ENCODE results near the gene RAB31.

Gene RAB31

DNA sequence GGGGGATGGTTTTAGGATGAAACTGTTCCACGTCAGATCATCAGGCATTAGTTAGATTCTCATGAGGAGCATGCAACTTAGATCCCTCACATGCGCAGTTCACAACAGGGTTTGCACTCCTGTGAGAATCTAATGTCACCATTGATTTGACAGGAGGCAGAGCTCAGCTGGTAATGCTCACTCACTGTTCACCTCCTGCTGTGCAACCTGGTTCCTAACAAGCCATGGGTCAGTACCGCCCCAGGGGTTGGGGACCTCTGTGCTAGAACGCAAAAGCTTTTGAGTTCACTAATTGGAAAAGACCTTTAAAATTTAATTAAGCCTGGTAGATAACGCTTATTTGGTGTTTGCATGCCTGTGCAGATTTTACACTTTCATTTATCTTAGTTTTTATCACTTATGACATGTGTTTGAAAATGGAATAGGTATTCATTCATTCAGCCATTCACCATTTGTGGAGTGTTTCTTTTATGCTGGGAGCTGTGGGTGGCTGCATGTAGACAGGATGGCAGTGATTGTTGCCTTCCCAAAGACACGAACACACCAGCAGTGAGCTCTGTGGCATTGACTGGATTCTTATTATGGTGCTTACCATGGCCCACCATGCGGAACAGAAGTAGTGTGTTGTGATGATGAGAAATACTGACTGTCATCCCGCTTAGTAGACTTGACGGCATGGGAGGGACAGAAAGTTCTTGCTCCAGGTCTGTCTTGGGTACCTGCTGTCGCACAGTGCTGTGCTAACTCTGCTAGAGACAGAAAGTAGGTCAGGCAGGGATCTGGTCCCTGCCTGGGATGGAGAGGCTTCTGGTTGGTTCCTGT lies 6.4 kb downstream of the RAB31 start:
- DNase-seq (ENCODE audit: low spot score), result no peak

DNA sequence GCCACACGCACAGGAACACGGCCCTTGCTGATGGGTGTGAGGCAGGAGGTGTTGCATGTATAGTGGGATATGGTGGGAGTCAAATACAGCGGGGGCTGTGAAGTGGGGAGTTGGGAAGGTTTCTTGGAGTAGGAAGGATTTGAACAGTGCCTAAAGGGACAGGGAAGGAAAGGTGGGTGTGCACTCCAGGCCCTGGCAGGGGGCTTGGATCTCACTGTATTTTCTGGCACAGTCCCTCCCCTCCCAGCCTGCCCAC lies 6.9 kb downstream of the RAB31 start:
- no peak for DNase-seq (ENCODE audit: low spot score)

DNA sequence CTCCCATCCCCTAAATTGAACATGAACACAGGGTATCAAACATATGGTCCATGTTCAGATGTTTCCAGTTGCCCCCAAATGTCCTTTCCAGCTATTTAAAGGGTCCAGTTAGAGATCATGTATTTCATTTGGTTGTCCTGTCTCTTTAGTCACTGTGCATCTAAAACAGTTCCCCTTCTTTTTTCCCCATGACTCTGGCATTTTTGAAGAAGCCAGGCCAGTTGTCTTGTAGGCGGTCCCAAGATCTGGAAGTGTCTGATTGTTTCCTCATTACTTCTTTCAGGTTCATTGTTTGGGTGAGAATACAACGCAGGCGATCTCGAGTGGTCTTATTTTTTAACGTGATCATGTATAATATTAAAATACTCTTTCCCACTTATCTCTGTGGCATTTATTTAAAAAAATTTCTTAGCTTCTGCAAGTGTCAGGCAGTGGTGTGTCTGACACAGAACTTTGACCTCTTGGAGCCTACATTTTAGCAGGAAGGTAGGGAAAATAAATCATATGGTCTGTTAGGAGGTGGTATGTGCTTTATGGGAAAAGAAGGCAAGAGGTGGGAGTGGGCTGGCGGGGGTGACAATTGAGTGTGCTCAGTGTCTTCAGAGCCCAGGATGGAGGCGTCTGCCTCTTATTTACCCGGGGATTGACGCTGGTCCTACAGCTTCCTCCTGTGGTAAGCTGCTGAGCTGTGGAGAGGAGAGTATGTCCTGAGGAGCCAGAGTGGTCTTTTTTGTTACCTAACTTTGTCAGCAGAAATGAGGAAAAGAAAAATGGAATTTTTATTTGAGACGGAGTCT lies 8.1 kb downstream of the RAB31 start:
- no peak for DNase-seq (ENCODE audit: low spot score)

DNA sequence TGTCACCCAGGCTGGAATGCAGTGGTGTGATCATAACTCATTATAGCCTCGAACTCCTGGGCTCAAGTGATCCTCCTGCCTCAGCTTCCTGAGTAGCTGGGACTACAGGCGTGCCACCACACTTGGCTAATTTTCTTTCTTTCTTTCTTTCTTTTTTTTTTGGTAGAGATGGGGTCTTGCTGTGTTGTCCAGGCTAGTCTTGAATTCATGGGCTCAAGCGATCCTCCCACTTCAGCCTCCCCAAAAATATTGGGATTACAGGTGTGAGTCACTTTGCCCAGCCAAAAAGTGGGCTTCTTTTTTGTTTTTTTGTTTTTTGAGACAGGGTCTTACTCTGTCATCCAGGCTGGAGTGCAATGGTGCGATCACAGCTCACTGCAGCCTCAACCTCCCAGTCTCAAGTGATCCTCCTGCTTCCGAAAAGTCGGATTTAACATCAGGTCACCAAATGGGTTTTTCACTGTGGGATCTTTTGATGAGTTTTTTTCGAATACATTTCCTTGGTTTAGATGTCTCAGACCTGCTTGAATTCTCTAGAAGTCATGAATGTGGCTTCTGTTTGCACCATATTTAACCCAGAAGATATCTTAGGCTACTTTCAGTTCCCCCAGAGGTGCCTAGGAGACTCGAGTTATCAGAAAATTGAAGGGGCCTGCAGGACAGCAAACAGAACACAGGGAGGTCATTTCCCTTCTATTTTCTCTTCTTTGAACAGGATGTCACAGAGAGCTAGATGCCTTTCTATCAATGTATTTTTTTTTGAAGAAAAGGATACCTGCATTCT lies 8.9 kb downstream of the RAB31 start:
- no peak for DNase-seq (ENCODE audit: low spot score)

DNA sequence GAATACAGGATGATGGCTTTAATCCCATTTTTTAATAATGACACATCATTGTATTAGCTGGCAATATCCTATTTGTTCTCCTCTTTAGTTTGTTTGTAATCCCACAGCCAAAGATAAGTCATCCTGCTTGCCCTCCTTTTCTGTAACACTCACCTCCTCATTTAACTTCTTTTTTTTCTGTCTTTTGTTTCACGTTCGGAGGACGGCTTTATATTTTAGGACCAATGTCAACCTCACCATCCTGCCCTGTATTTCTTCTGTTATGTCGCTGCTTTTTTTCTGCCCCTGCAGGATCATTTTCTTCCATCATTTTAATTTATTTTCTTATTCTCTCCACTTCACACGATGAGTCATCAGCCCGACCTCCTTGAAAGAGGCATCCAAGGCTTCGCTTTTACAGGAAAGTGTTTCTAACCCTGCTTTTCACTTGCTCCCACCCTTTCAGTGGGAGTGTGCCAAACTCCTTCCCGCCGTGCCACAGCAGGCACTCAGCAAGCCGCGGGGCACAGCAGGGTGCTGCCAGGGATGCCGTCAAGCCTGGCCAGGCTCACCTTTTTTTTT lies 11.4 kb downstream of the RAB31 start:
- no peak for DNase-seq (ENCODE audit: low spot score)

DNA sequence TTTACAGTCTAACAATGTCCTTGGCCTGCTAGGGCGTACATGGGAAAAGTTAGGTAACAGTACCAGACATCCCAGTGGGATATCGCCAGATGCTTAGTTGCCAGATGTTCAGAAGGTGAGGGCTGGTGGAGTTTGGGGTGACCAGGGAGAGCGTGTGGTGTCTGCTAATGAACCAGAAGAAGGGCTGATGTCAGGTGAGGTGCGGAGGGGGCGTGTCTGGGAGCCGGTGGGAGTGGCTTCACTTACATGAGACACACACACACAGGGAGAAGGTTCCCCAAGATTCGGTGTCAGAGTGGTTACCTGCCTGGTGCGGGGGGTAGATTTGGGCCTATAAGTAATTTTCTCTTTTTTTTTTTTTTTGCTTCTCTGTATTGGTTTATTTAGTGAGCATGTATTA lies 12.2 kb downstream of the RAB31 start:
- no peak for DNase-seq (ENCODE audit: low spot score)

DNA sequence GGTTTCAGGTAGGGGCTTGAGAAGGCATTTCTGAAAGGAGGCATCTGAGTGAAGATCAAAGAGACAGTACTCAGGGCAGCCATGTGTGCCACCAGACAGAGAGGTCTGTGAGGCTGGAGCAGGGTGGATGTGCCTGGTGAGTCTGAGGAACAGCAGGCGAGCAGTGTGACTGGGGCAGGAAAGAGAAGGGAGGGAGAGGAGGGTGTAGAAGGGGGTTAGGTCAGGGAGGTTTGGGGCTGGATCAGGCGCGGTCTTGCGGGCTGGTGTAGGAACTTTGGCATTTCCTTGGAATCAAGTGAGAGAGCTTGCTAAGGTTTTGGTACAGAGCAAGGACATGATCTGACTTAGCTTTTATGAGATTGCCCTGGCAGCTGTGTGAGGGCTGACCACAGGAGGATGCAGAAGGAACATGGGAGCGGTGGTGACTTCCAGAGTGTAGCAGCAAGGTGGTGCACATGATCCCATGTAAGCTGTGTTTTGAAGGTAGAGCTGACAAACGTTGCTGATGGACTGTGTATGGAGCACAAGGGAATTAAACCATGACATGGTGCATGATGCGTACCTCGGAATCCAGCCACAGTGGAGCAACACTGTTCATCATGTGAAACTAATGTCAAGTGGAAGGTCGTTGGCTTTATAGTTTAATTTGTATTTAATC lies 13.9 kb downstream of the RAB31 start:
- DNase-seq (ENCODE audit: low spot score), result no peak

DNA sequence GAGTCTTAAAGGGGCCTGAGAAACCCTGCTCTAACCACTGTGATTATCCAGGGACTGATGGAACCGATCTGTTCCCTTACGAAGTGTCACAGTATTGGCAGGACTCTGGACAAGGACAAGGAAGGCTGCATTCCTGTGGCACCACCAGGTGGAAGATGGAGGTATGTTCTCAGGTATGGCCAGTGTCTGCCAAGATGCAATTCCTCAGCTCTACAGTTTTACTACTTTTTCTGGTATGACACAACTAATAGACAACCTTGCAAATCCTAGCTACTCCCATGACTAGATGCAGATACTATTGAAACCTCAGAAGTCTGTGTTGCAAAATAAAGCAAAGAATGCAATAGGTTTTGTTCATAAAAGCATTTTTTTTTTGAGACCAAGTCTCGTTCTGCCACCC lies 14.6 kb downstream of the RAB31 start:
- DNase-seq (ENCODE audit: low spot score), result peak; percentile 50

DNA sequence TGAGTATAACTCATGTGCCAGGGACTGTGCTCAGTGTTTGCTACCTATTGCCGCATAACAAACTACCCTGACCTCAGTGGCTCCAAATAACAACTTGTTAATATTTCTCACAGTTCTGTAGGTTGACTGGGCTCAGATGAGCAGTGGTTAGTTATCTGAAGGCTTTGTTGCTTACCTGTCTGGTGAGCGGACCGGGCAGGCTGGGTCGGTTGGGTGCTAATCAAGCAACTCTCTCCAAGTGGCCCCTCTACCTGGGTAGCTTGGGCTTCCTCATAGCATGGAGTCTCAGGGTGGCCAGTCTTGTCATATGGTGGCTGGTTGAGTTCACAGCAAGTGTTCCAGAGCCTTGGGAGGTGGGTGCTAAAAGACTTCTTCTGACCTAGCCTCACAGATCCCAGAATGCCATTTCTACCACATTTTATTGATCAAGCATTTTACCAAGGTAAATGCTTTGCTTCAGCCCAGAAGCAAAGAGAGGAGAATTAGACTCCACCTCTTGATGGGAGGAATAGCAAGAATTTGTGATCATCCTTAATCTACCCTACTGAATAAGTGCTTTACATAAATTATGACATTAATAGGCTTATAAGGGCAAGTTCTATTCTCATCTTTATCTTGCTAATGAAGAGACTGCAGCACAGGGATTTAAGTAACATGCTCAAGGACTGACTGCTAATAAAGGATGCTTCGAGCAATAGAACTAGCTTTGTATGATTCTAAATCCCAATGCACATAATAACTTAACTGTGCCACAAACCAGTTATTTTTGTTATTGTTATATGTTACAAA lies 16.9 kb downstream of the RAB31 start:
- DNase-seq (ENCODE audit: low spot score), result no peak

DNA sequence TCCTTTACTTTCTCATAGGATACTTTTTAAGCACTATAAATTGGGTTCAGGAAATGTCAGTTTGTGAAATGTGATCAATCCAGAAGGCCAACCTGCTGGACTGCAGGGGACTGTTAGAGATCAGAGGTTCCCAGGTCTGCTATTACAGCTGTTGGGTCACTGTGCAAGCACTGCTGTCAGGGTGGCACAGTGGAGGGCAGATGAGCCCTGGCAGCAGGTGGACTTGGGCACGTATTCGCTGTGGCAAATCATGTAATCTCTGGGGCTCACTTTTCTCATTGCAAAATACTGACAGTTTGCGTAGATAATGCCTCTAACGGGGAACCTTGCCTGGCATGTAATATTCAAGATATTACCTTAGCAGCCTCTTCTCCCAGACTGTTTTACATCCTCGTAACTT lies 18.1 kb downstream of the RAB31 start:
- no peak for DNase-seq (ENCODE audit: low spot score)

DNA sequence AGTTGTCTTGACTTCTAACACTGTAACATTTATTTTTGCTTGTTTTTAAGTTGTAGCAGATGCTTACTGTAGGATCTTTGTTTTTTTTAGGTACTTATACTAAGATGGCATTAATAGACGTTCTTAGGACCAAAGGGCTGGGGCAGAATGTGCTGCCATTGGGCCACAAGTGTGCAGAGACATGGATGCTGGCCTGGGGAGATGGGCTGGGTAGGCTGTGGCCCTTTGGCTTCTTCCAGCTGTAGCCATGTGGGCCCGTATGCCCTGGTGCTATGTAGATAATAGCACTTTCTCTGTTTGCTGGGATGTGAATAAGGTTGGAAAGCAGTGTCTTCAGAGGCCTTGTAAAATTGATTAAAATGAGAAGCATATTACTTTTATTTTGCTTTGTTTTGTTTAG lies 18.8 kb downstream of the RAB31 start:
- DNase-seq (ENCODE audit: low spot score), result no peak

DNA sequence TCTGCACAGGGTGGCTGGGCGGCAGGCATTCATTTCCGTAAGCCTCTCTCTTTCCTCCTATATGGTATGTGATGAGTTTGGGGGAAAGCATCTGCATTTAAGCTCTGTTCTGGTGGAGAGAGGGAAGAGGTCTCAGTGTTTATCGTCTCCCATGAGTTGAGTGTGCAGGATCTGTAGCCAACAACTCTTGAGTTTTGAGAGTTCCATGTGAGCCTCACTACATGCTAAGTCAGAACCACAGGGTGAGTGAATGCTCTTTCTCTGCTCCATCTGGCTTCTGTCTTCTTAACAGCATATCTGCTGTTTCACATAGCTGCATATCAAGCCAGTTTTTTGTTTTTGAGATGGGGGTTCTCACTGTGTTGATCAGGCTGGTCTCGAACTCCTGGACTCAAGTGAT lies 22.7 kb downstream of the RAB31 start:
- DNase-seq (ENCODE audit: low spot score), result no peak

DNA sequence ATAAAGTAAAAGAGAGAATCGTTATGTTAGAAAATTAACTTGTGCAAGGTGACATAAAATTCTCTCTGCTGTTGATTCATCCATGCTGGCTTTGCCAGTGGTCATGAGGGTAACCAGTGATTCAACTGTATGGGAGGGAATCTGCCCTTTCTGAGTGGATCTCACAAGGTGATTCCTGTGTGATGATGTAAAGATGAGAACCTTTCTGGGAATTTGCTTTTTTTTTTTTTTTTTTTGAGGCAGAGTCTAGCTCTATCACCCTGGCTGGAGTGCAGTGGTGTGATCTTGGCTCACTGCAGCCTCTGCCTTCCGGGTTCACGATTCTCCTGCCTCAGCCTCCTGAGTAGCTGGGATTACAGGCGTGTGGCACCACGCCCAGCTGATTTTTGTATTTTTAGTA lies 23.3 kb downstream of the RAB31 start:
- DNase-seq (ENCODE audit: low spot score), result no peak

DNA sequence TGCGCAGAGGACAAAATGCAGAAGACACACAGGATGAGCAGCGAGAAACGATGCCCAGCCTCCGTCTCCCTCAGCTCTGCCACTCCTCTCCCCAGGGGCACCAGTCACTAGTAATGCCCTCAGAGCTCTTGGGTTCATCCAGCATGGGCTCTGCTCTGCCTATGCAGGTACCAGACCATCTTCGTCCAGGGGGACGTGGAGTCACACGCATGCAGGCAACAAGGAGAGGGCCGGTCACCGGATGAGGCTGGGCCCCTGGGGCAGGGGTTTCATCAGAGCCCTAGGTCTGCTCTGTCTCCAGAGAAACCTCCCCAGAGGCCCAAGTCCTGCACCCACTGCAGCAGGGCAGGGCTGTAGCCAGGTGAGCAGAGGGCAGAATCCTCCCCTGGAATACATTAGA lies 23.9 kb downstream of the RAB31 start:
- DNase-seq (ENCODE audit: low spot score), result no peak

DNA sequence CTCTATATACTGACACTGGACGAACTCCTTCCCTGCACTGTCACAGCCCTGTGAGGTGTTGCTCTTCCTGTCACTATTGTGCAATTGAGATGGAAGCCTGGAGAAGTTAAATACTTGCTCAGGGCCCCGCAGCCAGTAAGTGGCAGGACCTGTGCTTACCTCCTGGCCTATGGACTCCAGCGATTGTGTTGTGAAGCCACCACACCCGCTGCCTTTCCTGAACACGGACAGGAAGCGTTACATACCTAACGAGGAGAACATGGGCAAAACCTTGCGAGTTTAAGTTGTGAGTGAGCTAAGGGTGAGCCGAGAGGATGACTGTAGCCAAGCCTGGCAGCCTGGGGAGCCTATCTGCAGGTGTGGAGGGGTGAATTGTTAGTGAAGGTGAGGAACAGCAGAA lies 26.1 kb downstream of the RAB31 start:
- DNase-seq (ENCODE audit: low spot score), result no peak

DNA sequence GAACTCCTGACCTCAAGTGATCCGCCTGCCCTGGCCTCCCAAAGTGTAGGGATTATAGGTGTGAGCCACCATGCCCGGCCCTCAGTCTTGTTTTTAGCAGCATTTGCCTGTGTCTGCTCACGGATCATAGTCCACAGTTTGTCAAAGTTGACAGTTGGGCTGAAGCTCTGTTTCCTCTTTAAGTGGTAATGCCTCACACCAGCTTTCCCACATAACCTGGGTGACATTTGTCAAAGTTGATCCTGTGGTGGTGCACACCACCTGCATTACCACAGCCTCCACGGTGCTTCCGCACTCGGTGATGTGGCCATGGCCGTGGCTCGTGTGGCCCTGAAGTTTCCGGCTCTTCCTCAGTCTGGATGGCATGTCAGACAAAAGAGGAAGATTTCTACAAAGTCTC lies 27.1 kb downstream of the RAB31 start:
- no peak for DNase-seq (ENCODE audit: low spot score)

DNA sequence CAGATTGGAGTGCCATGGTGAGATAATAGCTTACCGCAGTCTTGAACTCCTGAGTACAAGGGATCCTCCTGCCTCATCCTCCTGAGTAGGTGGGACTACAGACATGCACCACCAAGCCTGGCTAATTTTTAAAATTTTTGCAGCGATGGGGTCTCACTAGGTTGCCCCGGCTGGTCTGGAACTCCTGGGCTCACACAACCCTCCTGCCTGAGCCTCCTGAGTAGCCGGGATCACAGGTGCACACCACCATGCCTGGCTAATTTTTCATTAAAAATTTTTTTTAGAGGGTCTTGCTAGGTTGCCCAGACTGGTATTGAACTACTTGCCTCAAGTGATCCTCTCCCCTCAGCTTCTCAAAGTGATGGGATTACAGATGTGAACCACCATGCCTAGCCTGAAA lies 27.8 kb downstream of the RAB31 start:
- no peak for DNase-seq (ENCODE audit: low spot score)

DNA sequence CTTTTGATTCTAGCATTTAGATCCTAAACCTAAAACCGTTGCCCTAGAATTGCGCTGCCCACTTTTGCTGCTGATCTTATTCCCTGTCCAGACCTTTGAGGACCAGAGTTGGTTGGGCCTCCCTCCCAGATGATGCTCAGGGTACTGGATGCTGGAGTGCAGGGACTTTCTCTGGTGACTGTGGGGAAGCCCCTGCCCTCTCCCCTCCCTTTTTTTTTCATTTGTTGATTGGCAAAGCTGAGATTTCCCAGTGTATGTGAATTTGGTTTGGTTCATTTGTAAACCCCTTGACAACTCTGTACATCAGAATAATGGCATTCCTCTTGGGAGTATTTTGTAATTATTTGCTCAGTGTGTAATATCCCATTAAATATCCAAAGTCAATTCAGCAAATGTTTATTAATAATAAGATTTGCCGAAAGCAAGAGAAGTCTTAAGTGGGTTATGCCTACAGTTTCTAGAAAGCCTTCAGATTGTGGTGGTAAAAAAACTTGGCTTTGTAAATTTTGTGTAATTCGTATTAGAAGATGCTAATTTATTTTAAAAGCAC lies 28.3 kb downstream of the RAB31 start:
- DNase-seq (ENCODE audit: low spot score), result no peak

DNA sequence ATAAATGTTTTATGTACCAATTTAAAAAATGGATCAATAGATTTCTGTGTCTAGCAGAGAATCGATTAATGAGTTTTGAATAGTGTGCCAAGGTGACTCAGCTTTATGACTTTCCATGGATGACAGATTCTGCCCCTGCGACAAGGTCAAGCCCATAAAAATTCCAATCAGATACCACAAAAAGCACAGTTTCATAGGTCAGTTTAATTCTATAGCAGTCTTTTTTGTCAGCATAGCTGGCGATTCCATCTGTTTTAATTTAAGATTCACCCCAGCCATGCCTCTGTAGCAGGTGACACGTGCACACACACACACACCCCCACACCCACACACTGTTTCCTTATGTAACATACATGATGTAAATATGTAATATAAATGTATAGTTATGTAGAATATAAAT lies 28.9 kb downstream of the RAB31 start:
- peak; percentile 73 for DNase-seq (ENCODE audit: low spot score)

DNA sequence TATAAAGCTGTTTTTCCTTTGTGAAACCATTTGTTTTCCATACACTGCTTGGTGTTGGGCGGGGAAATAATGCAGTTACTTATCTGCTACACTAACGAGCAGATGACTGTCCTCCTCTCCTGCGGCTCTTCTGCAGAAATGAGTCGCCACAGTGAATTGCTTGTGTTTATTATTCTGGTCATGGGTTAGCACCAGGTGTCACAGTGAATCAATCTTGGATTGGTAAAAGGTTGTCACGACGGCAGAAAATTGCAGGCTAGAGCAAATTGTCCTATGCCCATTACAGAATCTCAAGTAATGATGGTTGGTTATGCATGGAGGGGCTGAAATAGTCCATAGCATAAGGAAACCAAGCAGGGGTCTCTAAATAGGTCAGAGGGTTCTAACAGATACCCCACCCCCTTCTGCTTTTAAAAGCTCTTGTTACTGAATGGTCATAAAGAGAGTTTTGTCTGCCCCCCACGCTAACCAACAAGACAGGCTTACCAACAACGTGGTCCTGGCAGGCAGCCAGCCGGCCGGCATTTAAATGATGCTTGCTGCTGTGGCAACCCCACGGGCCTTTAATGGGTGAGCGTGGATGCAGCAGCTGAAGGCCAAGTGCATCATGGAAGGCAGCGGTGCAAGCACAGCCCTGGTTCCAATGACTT lies 29.5 kb downstream of the RAB31 start:
- peak; percentile 67 for DNase-seq (ENCODE audit: low spot score)

All from SW480 (cell line).